Panc1 (cell line): ENCODE measurements around the gene KRTDAP.

ENCODE experiments used
- CTCF ChIP-seq: fragments of 450-650 bp; IDR thresholded peaks from 2 replicates; pipeline ENCODE4 v1.5.1; 2017; ENCODE audit warnings: mild to moderate bottlenecking
- POLR2AphosphoS5 ChIP-seq: IDR thresholded peaks from 2 replicates; pipeline ENCODE4 v1.6.1; 2012; ENCODE audit warnings: mild to moderate bottlenecking, low read depth, low read length, moderate library complexity
- REST ChIP-seq, 2 experiments: IDR thresholded peaks; 2 replicates each; pipeline ENCODE4 v1.6.1; 2011 to 2012; ENCODE audit warnings: low read depth in 2 of 2, control low read depth in 1 of 2, low read length in 1 of 2, mild to moderate bottlenecking in 1 of 2, moderate library complexity in 1 of 2; ENCODE audit not compliant: insufficient read depth in 1 of 2
- SIN3A ChIP-seq: IDR thresholded peaks from 2 replicates; pipeline ENCODE4 v1.6.1; 2012; ENCODE audit warnings: low read depth, mild to moderate bottlenecking, low read length, moderate library complexity, borderline replicate concordance; ENCODE audit not compliant: insufficient read depth

GRCh38 chr19:35447606-35448469, 42.4 kb downstream of the KRTDAP start, which contains the start of gene FFAR2:
- TF ChIP-seq CTCF = no peak
- no peak for TF ChIP-seq REST (IDR thresholded peaks at IDR 0.05; ENCODE audit: insufficient read depth in 1 of 2, low read depth in 2 of 2, low read length in 1 of 2)
- TF ChIP-seq POLR2AphosphoS5 = no peak
- no peak for TF ChIP-seq SIN3A
